Fibroblast of lung (primary cell): ENCODE results near the gene GRK5. TPM values are rescaled to one million over a fixed set of nuclear protein-coding genes. Genes with fewer than 3 reads are reported as not detected.

Experiments
- DNase-seq, 2 donors: peaks; one replicate each; pipeline versions ENCODE4 v3.0.0 to v3.0.0-alpha.2; 2010; ENCODE audit warnings: low read depth in 2 of 2
- H2AFZ ChIP-seq: 2 replicates; pipeline ENCODE4 v1.5.1; 2012; ENCODE audit warnings: low read length, control low read depth, inconsistent platforms
- H3K27ac ChIP-seq: 2 replicates; pipeline ENCODE4 v1.5.1; 2011; ENCODE audit warnings: low read length, control low read depth; ENCODE audit not compliant: insufficient read depth
- H3K27me3 ChIP-seq: 2 replicates; pipeline ENCODE4 v1.5.1; 2011; ENCODE audit warnings: mild to moderate bottlenecking, low read length; ENCODE audit not compliant: control insufficient read depth, insufficient read depth
- H3K36me3 ChIP-seq: 2 replicates; pipeline ENCODE4 v1.5.1; 2011; ENCODE audit warnings: low read length; ENCODE audit not compliant: control insufficient read depth, insufficient read depth
- H3K4me1 ChIP-seq: 2 replicates; pipeline ENCODE4 v1.5.1; 2011; ENCODE audit warnings: low read length; ENCODE audit not compliant: control insufficient read depth, insufficient read depth; ENCODE audit errors: extremely low read depth
- H3K4me2 ChIP-seq: 2 replicates; pipeline ENCODE4 v1.5.1; 2011; ENCODE audit warnings: low read length, control low read depth; ENCODE audit not compliant: insufficient read depth; ENCODE audit errors: extremely low read depth
- H3K4me3 ChIP-seq, 4 experiments: fragments of 200-600 bp in 1 of 4; sonication (generic) in 1 of 4; replicated peaks in 1 of 4; 2 replicates each; pipeline ENCODE4 v1.5.1; 2011 to 2016; ENCODE audit warnings: low read length in 4 of 4, low read depth in 3 of 4, mild to moderate bottlenecking in 3 of 4, control low read depth in 2 of 4, inconsistent platforms in 1 of 4, mixed read lengths in 1 of 4; ENCODE audit not compliant: insufficient read depth in 1 of 4; ENCODE audit errors: control extremely low read depth in 1 of 4
- H3K79me2 ChIP-seq: 2 replicates; pipeline ENCODE4 v1.5.1; 2012; ENCODE audit warnings: mild to moderate bottlenecking, low read length, inconsistent platforms; ENCODE audit not compliant: control insufficient read depth, insufficient read depth
- H3K9ac ChIP-seq: 2 replicates; pipeline ENCODE4 v1.5.1; 2011; ENCODE audit warnings: mild to moderate bottlenecking, low read length, control low read depth; ENCODE audit not compliant: insufficient read depth
- H3K9me3 ChIP-seq: 2 replicates; pipeline ENCODE4 v1.5.1; 2012; ENCODE audit warnings: low read depth, low read length; ENCODE audit not compliant: control insufficient read depth, insufficient read depth
- H4K20me1 ChIP-seq: 2 replicates; pipeline ENCODE4 v1.5.1; 2011; ENCODE audit warnings: low read length; ENCODE audit not compliant: control insufficient read depth, insufficient read depth; ENCODE audit errors: extremely low read depth
- EZH2 ChIP-seq: IDR thresholded peaks from 2 replicates; pipeline ENCODE4 v1.5.1; 2012; ENCODE audit warnings: low read length, control low read depth, mild to moderate bottlenecking; ENCODE audit errors: missing control alignments
- polyA plus RNA-seq, 2 donors: library from polyadenylated mRNA; depleted of rRNA in 1 of 2; stranded (reverse) in 1 of 2; unstranded in 1 of 2; fragments of >200 nt; gene quantifications; 2 replicates each; pipeline ENCODE4 v1.2.1, GENCODE V29; 2011 to 2012; ENCODE audit warnings: missing spikeins in 1 of 2
- total RNA-seq: library from RNA; depleted of rRNA; stranded (reverse); fragments of >200 nt; gene quantifications from 2 replicates; pipeline ENCODE4 v1.2.1, GENCODE V29; 2014
- TF ChIP-seq, protein P1 (sequence below), 2 donors: IDR thresholded peaks in 1 of 2; conservative IDR thresholded peaks in 1 of 2; 1 replicate in 1 of 2; 2 replicates in 1 of 2; pipeline ENCODE4 v1.5.1; 2011 to 2012; ENCODE audit warnings: low read length in 2 of 2, control low read depth in 1 of 2, inconsistent platforms in 1 of 2, low read depth in 1 of 2, mild to moderate bottlenecking in 1 of 2

GRK5 gene
- total and polyA plus RNA-seq, 2 donors (not counting 1 experiment from before 2014, with no cell fraction given): 24.1 to 90.3 TPM

- Histone ChIP-seq H3K4me3 (no peak overlapping the region), H2AFZ (no peak overlapping the region), H3K79me2 (peaks cover 85% of the 10 kb centered on the region), H3K27me3 (no peaks in the 10 kb centered on the region), H3K9me3 (no peaks in the 10 kb centered on the region), H3K4me2 (no peak overlapping the region), H4K20me1 (no peaks in the 10 kb centered on the region), H3K4me1 (peaks cover 37% of the 10 kb centered on the region), H3K36me3 (no peaks in the 10 kb centered on the region), H3K9ac (peak overlapping the region; percentile 17), H3K27ac (peak overlapping the region; percentile 47)
- TF ChIP-seq, protein P1, sequence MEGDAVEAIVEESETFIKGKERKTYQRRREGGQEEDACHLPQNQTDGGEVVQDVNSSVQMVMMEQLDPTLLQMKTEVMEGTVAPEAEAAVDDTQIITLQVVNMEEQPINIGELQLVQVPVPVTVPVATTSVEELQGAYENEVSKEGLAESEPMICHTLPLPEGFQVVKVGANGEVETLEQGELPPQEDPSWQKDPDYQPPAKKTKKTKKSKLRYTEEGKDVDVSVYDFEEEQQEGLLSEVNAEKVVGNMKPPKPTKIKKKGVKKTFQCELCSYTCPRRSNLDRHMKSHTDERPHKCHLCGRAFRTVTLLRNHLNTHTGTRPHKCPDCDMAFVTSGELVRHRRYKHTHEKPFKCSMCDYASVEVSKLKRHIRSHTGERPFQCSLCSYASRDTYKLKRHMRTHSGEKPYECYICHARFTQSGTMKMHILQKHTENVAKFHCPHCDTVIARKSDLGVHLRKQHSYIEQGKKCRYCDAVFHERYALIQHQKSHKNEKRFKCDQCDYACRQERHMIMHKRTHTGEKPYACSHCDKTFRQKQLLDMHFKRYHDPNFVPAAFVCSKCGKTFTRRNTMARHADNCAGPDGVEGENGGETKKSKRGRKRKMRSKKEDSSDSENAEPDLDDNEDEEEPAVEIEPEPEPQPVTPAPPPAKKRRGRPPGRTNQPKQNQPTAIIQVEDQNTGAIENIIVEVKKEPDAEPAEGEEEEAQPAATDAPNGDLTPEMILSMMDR (conservative IDR thresholded peaks at IDR 0.05 in 1 of 2, IDR thresholded peaks at IDR 0.05 in 1 of 2; ENCODE audit: low read depth in 1 of 2, low read length in 2 of 2): no peak
- no peak for TF ChIP-seq EZH2
- DNase-seq: no peak
Measured at GRCh38 chr10:119282446-119282845, 75.1 kb downstream of the GRK5 start.

- no peak for TF ChIP-seq EZH2
- TF ChIP-seq, protein P1 (conservative IDR thresholded peaks at IDR 0.05 in 1 of 2, IDR thresholded peaks at IDR 0.05 in 1 of 2; ENCODE audit: low read depth in 1 of 2, low read length in 2 of 2): no peak
- no peaks in the 10 kb centered on the region for H3K9me3 ChIP-seq
- no peak overlapping the region for H3K9ac ChIP-seq
- peaks cover 85% of the 10 kb centered on the region for H3K79me2 ChIP-seq
- no peak overlapping the region for H2AFZ ChIP-seq
- H3K4me3 ChIP-seq: no peak overlapping the region
- no peaks in the 10 kb centered on the region for H3K36me3 ChIP-seq
- peaks cover 43% of the 10 kb centered on the region for H3K4me1 ChIP-seq
- no peak for DNase-seq
- no peak overlapping the region for H3K4me2 ChIP-seq
- no peaks in the 10 kb centered on the region for H4K20me1 ChIP-seq
- no peaks in the 10 kb centered on the region for H3K27me3 ChIP-seq
- H3K27ac ChIP-seq: no peak overlapping the region
Measured at GRCh38 chr10:119283387-119283786, 76.0 kb downstream of the GRK5 start.

GRCh38 chr10:119283818-119284217, 76.4 kb downstream of the GRK5 start:
- no peak overlapping the region for H3K4me2 ChIP-seq
- H4K20me1 ChIP-seq: no peaks in the 10 kb centered on the region
- H3K27ac ChIP-seq: no peak overlapping the region
- H3K4me1 ChIP-seq: peaks cover 46% of the 10 kb centered on the region
- TF ChIP-seq, protein P1 (conservative IDR thresholded peaks at IDR 0.05 in 1 of 2, IDR thresholded peaks at IDR 0.05 in 1 of 2; ENCODE audit: low read depth in 1 of 2, low read length in 2 of 2): no peak
- no peak for TF ChIP-seq EZH2
- H2AFZ ChIP-seq: no peak overlapping the region
- no peak overlapping the region for H3K4me3 ChIP-seq
- H3K27me3 ChIP-seq: no peaks in the 10 kb centered on the region
- H3K9ac ChIP-seq: no peak overlapping the region
- H3K36me3 ChIP-seq: no peaks in the 10 kb centered on the region
- peaks cover 83% of the 10 kb centered on the region for H3K79me2 ChIP-seq
- H3K9me3 ChIP-seq: no peaks in the 10 kb centered on the region
- no peak for DNase-seq
